Upper lobe of left lung (tissue), 6 donors: ENCODE results near the gene CHST5. TPM values are rescaled to one million over a fixed set of nuclear protein-coding genes. Genes with fewer than 3 reads are reported as not detected.
A peak's percentile ranks its signal among the peaks of the same experiment; 100 is the strongest.

ENCODE experiments used
- ATAC-seq, 2 donors: fragments of 200-7000 bp; cut with Tn5 transposase; one replicate each; pipeline ENCODE4 v1.9.1; 2022; ENCODE audit warnings: mild to moderate bottlenecking in 2 of 2, moderate library complexity in 2 of 2; ENCODE audit not compliant: low FRiP score in 2 of 2
- DNase-seq, 2 donors: peaks; one replicate each; pipeline ENCODE4 v3.0.0-alpha.2; 2019 to 2020
- H3K27ac ChIP-seq, 4 donors: fragments of 200-600 bp; sonication (generic); one replicate each; pipeline ENCODE4 v1.5.1; 2016 to 2019
- H3K27me3 ChIP-seq, 4 donors: fragments of 200-600 bp; sonication (generic); one replicate each; pipeline ENCODE4 v1.5.1; 2017 to 2019
- H3K36me3 ChIP-seq, 4 donors: fragments of 200-600 bp; sonication (generic); one replicate each; pipeline ENCODE4 v1.5.1; 2016 to 2019
- H3K4me1 ChIP-seq, 4 donors: fragments of 200-600 bp; sonication (generic); one replicate each; pipeline ENCODE4 v1.5.1; 2018 to 2019
- H3K4me3 ChIP-seq, 4 donors: fragments of 200-600 bp; sonication (generic); one replicate each; pipeline ENCODE4 v1.5.1; 2017 to 2019; ENCODE audit warnings: mild to moderate bottlenecking in 2 of 4, moderate library complexity in 1 of 4
- H3K9me3 ChIP-seq, 4 donors: fragments of 200-600 bp; sonication (generic); one replicate each; pipeline ENCODE4 v1.5.1; 2018 to 2019
- EP300 ChIP-seq, 4 donors: sonication (generic); formaldehyde crosslinking; IDR thresholded peaks; one replicate each; pipeline ENCODE4 v1.5.1; 2017; ENCODE audit warnings: antibody characterized with exemption in 4 of 4, control low read depth in 2 of 4
- POLR2A ChIP-seq, 4 donors: fragments of 450-650 bp; IDR thresholded peaks; one replicate each; pipeline ENCODE4 v1.5.1; 2016 to 2017; ENCODE audit warnings: antibody characterized with exemption in 4 of 4, mild to moderate bottlenecking in 2 of 4
- POLR2AphosphoS5 ChIP-seq, 2 donors: sonication (generic); formaldehyde crosslinking; IDR thresholded peaks; one replicate each; pipeline ENCODE4 v1.5.1; 2017; ENCODE audit warnings: antibody characterized with exemption in 2 of 2
- WGBS, 2 donors: methylation state at CpG; one replicate each; pipeline ENCODE4 v1.1.5; 2017 to 2018; 5-methylcytosine and 5-hydroxymethylcytosine counted together
- total RNA-seq, 6 donors: library from RNA; depleted of rRNA in 4 of 6; stranded (reverse); fragments of >200 nt in 4 of 6; gene quantifications; one replicate each; pipeline versions ENCODE4 v1.1.0 to v1.2.1, GENCODE V29; 2016 to 2021
- TF ChIP-seq, protein P1 (sequence below), 6 experiments: fragments of 450-650 bp in 4 of 6; fragments of 200-600 bp in 2 of 6; sonication (generic) in 2 of 6; IDR thresholded peaks; one replicate each; pipeline ENCODE4 v1.5.1; 2016 to 2019; ENCODE audit warnings: antibody characterized with exemption in 6 of 6
- donor health status: DM: no; HTN: no; CAD: no; lungs with moderate emphysema.
- donor health status: DM: no; HTN: yes; CAD: no; lungs with severe emphysema.

CHST5 gene
- total RNA-seq, 6 donors from 2014 or later, result 0.11 to 1.7 (median 0.51) TPM; not detected in 3

GRCh38 chr16:75497558-75497957 is 38.4 kb downstream of the CHST5 start:
- no peak for ATAC-seq
- no peak for DNase-seq
- Histone ChIP-seq H3K36me3 (no peaks in the 10 kb centered on the region), H3K4me1 (peaks cover 11 to 14% (median 13%) of the 10 kb centered on the region in 4 donors), H3K27ac (no peak overlapping the region), H3K4me3 (no peak overlapping the region), H3K9me3 (no peaks in the 10 kb centered on the region), H3K27me3 (peaks cover 0 to 7% (median 0%) of the 10 kb centered on the region in 4 donors)
- TF ChIP-seq POLR2A (IDR thresholded peaks at IDR 0.05), result no peak
- TF ChIP-seq POLR2AphosphoS5 (IDR thresholded peaks at IDR 0.05), result no peak
- TF ChIP-seq EP300 (IDR thresholded peaks at IDR 0.05), result no peak
- TF ChIP-seq, protein P1, sequence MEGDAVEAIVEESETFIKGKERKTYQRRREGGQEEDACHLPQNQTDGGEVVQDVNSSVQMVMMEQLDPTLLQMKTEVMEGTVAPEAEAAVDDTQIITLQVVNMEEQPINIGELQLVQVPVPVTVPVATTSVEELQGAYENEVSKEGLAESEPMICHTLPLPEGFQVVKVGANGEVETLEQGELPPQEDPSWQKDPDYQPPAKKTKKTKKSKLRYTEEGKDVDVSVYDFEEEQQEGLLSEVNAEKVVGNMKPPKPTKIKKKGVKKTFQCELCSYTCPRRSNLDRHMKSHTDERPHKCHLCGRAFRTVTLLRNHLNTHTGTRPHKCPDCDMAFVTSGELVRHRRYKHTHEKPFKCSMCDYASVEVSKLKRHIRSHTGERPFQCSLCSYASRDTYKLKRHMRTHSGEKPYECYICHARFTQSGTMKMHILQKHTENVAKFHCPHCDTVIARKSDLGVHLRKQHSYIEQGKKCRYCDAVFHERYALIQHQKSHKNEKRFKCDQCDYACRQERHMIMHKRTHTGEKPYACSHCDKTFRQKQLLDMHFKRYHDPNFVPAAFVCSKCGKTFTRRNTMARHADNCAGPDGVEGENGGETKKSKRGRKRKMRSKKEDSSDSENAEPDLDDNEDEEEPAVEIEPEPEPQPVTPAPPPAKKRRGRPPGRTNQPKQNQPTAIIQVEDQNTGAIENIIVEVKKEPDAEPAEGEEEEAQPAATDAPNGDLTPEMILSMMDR (IDR thresholded peaks at IDR 0.05), result no peak
- WGBS, 2 donors, result 84 to 91% methylated on average over 4 of the region's 4 CpGs

DNA sequence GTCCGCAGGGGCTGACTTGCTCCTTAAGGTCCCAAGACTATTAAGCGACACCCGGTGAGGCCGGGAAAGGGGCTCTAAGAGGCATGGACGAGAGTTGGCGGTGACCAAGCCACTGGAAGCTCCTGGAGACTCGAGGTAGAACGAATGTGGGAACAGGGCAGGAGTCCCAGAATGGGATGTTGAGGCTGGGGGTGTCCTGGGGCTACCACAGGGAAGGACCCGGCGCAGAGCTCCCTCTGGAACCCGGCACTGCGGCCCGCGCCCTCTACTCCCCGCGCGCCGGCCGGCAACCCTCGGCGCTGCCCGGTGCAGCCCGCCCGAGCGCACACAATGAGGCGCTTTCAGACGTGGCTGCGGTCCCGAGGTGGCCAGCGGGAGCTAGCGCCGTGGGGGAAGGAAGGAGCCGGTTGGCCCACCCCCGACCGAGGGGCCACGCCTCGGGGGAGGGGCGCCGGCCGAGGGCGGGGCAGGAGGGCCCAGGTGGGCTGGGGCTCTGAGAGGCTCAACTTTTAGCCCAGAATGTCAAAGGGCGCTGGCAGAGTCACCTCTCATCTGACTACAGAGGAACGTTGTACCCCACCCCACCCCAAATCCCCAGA is 40.7 kb downstream of the CHST5 start, which contains the start of gene CHST6:
Gene CHST6, minus strand, starts transcription at position 366 of the 599 bp plus-strand sequence. CDS start 15,613 bp downstream, outside the sequence.
- DNase-seq (peak in 1 of 2 donors; percentile 87), ATAC-seq (peak in 1 of 2 donors; percentile 83)
- Histone ChIP-seq H3K36me3 (no peaks in the 10 kb centered on the region), H3K4me1 (peaks cover 11 to 14% (median 13%) of the 10 kb centered on the region in 4 donors), H3K4me3 (peak within 1 kb of the TSS in 3 of 4 donors; percentile 23 to 43 (median 32)), H3K27ac (no peak within 1 kb of the TSS), H3K9me3 (no peaks in the 10 kb centered on the region), H3K27me3 (peaks cover 0 to 7% (median 0%) of the 10 kb centered on the region in 4 donors)
- WGBS, 2 donors, result 0 to 8% methylated on average over 6 to 32 of the region's 43 CpGs
- TF ChIP-seq, protein P1 (IDR thresholded peaks at IDR 0.05), result no peak
- TF ChIP-seq POLR2A (IDR thresholded peaks at IDR 0.05), result peak in 1 of 4 donors; percentile 21
- TF ChIP-seq POLR2AphosphoS5 (IDR thresholded peaks at IDR 0.05), result peak in 1 of 2 donors; percentile 19
- TF ChIP-seq EP300 (IDR thresholded peaks at IDR 0.05), result no peak

GRCh38 chr16:75494661-75495075 is 41.2 kb downstream of the CHST5 start:
- Histone ChIP-seq H3K9me3 (no peaks in the 10 kb centered on the region), H3K36me3 (no peaks in the 10 kb centered on the region), H3K4me1 (peaks cover 11 to 14% (median 13%) of the 10 kb centered on the region in 4 donors), H3K27ac (no peak overlapping the region), H3K27me3 (peaks cover 0 to 7% (median 0%) of the 10 kb centered on the region in 4 donors), H3K4me3 (peak overlapping the region in 3 of 4 donors; percentile 23 to 43 (median 32))
- TF ChIP-seq POLR2AphosphoS5 (IDR thresholded peaks at IDR 0.05), result no peak
- TF ChIP-seq, protein P1 (IDR thresholded peaks at IDR 0.05), result no peak
- TF ChIP-seq EP300 (IDR thresholded peaks at IDR 0.05), result no peak
- TF ChIP-seq POLR2A (IDR thresholded peaks at IDR 0.05), result no peak
- DNase-seq (peak in 1 of 2 donors; percentile 68), ATAC-seq (peak in 1 of 2 donors; percentile 32)
- 7 to 8% methylated on average over 16 to 25 of the region's 26 CpGs for WGBS, 2 donors

- Histone ChIP-seq H3K27ac (no peak overlapping the region), H3K36me3 (no peaks in the 10 kb centered on the region), H3K27me3 (peaks cover 0 to 7% (median 0%) of the 10 kb centered on the region in 4 donors), H3K9me3 (no peaks in the 10 kb centered on the region), H3K4me3 (peak overlapping the region in 2 of 4 donors; percentile 23 to 43), H3K4me1 (peaks cover 11 to 14% (median 13%) of the 10 kb centered on the region in 4 donors)
- DNase-seq (no peak), ATAC-seq (no peak)
- 47 to 63% methylated on average over 3 to 5 of the region's 5 CpGs for WGBS, 2 donors
- no peak for TF ChIP-seq POLR2A (IDR thresholded peaks at IDR 0.05)
- no peak for TF ChIP-seq POLR2AphosphoS5 (IDR thresholded peaks at IDR 0.05)
- TF ChIP-seq, protein P1 (IDR thresholded peaks at IDR 0.05), result no peak
- no peak for TF ChIP-seq EP300 (IDR thresholded peaks at IDR 0.05)
Observed at GRCh38 chr16:75494184-75494583, 41.7 kb downstream of the CHST5 start.
